CD4-positive, alpha-beta T cell treated with Interleukin-6 at 100 ng/mL for 8 hours (primary cell): Measurements from ENCODE around the gene TRIM74.
"Not testable (repeated sequence)": the region's sequence is repeated elsewhere in the genome, so short reads cannot be mapped to it uniquely, and the experiment has no call there.

Experiments used
- DNase-seq: peaks from one replicate; pipeline ENCODE4 v3.0.0-alpha.2; 2020; ENCODE audit warnings: mixed read lengths, low spot score

Gene TRIM74

GRCh38 chr7:72954563-72955198 is 14.6 kb downstream of the TRIM74 start:
- not testable (repeated sequence) for DNase-seq

- DNase-seq = not testable (repeated sequence)
These were observed 15.2 kb downstream of the TRIM74 start for GRCh38 chr7:72953901-72954562.

- DNase-seq = not testable (repeated sequence)
These were observed 18.8 kb downstream of the TRIM74 start for GRCh38 chr7:72950432-72950831.

GRCh38 chr7:72949686-72950085 is 19.6 kb downstream of the TRIM74 start:
- not testable (repeated sequence) for DNase-seq

GRCh38 chr7:72949276-72949675 is 20.0 kb downstream of the TRIM74 start:
- not testable (repeated sequence) for DNase-seq

GRCh38 chr7:72948714-72949113 is 20.6 kb downstream of the TRIM74 start:
- DNase-seq = not testable (repeated sequence)

GRCh38 chr7:72946130-72946745 is 23.0 kb downstream of the TRIM74 start:
- DNase-seq = not testable (repeated sequence)

GRCh38 chr7:72945597-72945996 is 23.7 kb downstream of the TRIM74 start:
- not testable (repeated sequence) for DNase-seq

- DNase-seq = not testable (repeated sequence)
These were observed 24.3 kb downstream of the TRIM74 start for GRCh38 chr7:72944937-72945336.

GRCh38 chr7:72942956-72943355 is 26.3 kb downstream of the TRIM74 start:
- not testable (repeated sequence) for DNase-seq

GRCh38 chr7:72942022-72942705 is 27.1 kb downstream of the TRIM74 start:
- not testable (repeated sequence) for DNase-seq

- DNase-seq = not testable (repeated sequence)
These were observed 41.0 kb downstream of the TRIM74 start for GRCh38 chr7:72928216-72928615.

- not testable (repeated sequence) for DNase-seq
These were observed 41.5 kb downstream of the TRIM74 start for GRCh38 chr7:72927791-72928190.

GRCh38 chr7:72925546-72926120 is 43.6 kb downstream of the TRIM74 start:
- no peak for DNase-seq

- peak; percentile 77 for DNase-seq
These were observed 44.3 kb downstream of the TRIM74 start, which contains the start of gene POM121 for GRCh38 chr7:72924733-72925545. Gene POM121 (plus strand): TSS chr7:72925095. CDS start chr7:72925122, 27 bp downstream.

- DNase-seq = no peak
These were observed 44.9 kb downstream of the TRIM74 start for GRCh38 chr7:72924386-72924732.

- no peak for DNase-seq
These were observed 50.0 kb downstream of the TRIM74 start for GRCh38 chr7:72919256-72919775.

GRCh38 chr7:72914756-72915525 is 54.3 kb downstream of the TRIM74 start:
- DNase-seq = peak; percentile 14

GRCh38 chr7:72913750-72914149 is 55.5 kb downstream of the TRIM74 start:
- DNase-seq = not testable (repeated sequence)

- DNase-seq = not testable (repeated sequence)
These were observed 57.9 kb downstream of the TRIM74 start for GRCh38 chr7:72911395-72911794.
